Small intestine (tissue), 7 donors: ENCODE measurements around the gene KDELR3. TPM values are rescaled to one million over a fixed set of nuclear protein-coding genes. Genes with fewer than 3 reads are reported as not detected.
A peak's percentile ranks its signal among the peaks of the same experiment; 100 is the strongest.

ENCODE experiments used
- DNase-seq, 2 donors: peaks; one replicate each; pipeline versions ENCODE4 v3.0.0 to v3.0.0-alpha.2; 2013
- FAIRE-seq: peaks from 2 replicates; lab custom pipeline; 2012; peaks lifted over from hg19 to GRCh38; lab: Jason Lieb, UNC
- H3K27ac ChIP-seq, 3 donors: one replicate each; pipeline ENCODE4 v1.5.1; 2013; ENCODE audit warnings: low read length in 2 of 3, mild to moderate bottlenecking in 2 of 3, control low read depth in 1 of 3, inconsistent platforms in 1 of 3, low read depth in 1 of 3, moderate library complexity in 1 of 3
- H3K27me3 ChIP-seq, 3 donors: one replicate each; pipeline ENCODE4 v1.6.1; 2013; ENCODE audit warnings: low read length in 3 of 3, inconsistent platforms in 1 of 3; ENCODE audit not compliant: control insufficient read depth in 3 of 3, insufficient read depth in 3 of 3
- H3K36me3 ChIP-seq, 3 donors: one replicate each; pipeline ENCODE4 v1.6.1; 2013; ENCODE audit warnings: low read length in 3 of 3, inconsistent platforms in 1 of 3, low read depth in 1 of 3, mild to moderate bottlenecking in 1 of 3, moderate library complexity in 1 of 3; ENCODE audit not compliant: control insufficient read depth in 3 of 3, insufficient read depth in 2 of 3
- H3K4me1 ChIP-seq, 3 donors: one replicate each; pipeline ENCODE4 v1.6.1; 2013; ENCODE audit warnings: low read length in 2 of 3, inconsistent platforms in 1 of 3, low read depth in 1 of 3, mild to moderate bottlenecking in 1 of 3, moderate library complexity in 1 of 3; ENCODE audit not compliant: control insufficient read depth in 3 of 3, insufficient read depth in 2 of 3
- H3K4me3 ChIP-seq, 3 donors: one replicate each; pipeline ENCODE4 v1.5.1; 2013; ENCODE audit warnings: low read length in 3 of 3, control low read depth in 1 of 3, inconsistent platforms in 1 of 3, low read depth in 1 of 3, mild to moderate bottlenecking in 1 of 3, moderate library complexity in 1 of 3
- H3K9me3 ChIP-seq, 2 donors: one replicate each; pipeline ENCODE4 v1.6.1; 2013; ENCODE audit warnings: low read depth in 1 of 2, low read length in 1 of 2; ENCODE audit not compliant: control insufficient read depth in 2 of 2, insufficient read depth in 1 of 2
- whole genome bisulfite sequencing, 3 donors: extraction: QIAGEN DNeasy Blood & Tissue Kit; methylation state at CpG; one replicate each; pipeline ENCODE4 v1.1.7; 2013; 5-methylcytosine and 5-hydroxymethylcytosine counted together
- polyA plus RNA-seq, 4 donors: library from polyadenylated mRNA; stranded (reverse) in 3 of 4; unstranded in 1 of 4; fragments of 200-250 nt in 3 of 4; fragments of 120-200 nt in 1 of 4; gene quantifications; one replicate each; pipeline versions ENCODE4 v1.2.1 to v1.2.3, GENCODE V29; 2013
- donor health status: healthy with polysubstance abuse.
- donor health status: control.
- donor health status: control.
- donor health status: Bipolar disorder and iron deficiency.
- donor health status: healthy.

Gene KDELR3
- polyA plus RNA-seq, 4 donors = 6.5 to 60.6 (median 10.7) TPM

GRCh38 chr22:38487946-38488345, 20.1 kb downstream of the KDELR3 start:
- Histone ChIP-seq H3K36me3 (peaks cover 35 to 52% (median 48%) of the 10 kb centered on the region in 3 donors), H3K27me3 (no peaks in the 10 kb centered on the region), H3K4me1 (peaks cover 0 to 8% (median 0%) of the 10 kb centered on the region in 3 donors), H3K27ac (no peak overlapping the region), H3K9me3 (no peaks in the 10 kb centered on the region), H3K4me3 (no peak overlapping the region)
- DNase-seq (no peak), FAIRE-seq (no peak)
- 87 to 88% (median 87%) methylated on average over 6 of the region's 6 CpGs for WGBS, 3 donors

- no peak overlapping the region for H3K27ac ChIP-seq
- WGBS, 3 donors = 94 to 96% (median 95%) methylated on average over 17 of the region's 17 CpGs
- H3K9me3 ChIP-seq = no peaks in the 10 kb centered on the region
- H3K36me3 ChIP-seq = peaks cover 29 to 54% (median 52%) of the 10 kb centered on the region in 3 donors
- DNase-seq (no peak), FAIRE-seq (no peak)
- peaks cover 0 to 8% (median 0%) of the 10 kb centered on the region in 3 donors for H3K4me1 ChIP-seq
- H3K4me3 ChIP-seq = no peak overlapping the region
- no peaks in the 10 kb centered on the region for H3K27me3 ChIP-seq
Measured at GRCh38 chr22:38489142-38489541, 21.2 kb downstream of the KDELR3 start.

DNA sequence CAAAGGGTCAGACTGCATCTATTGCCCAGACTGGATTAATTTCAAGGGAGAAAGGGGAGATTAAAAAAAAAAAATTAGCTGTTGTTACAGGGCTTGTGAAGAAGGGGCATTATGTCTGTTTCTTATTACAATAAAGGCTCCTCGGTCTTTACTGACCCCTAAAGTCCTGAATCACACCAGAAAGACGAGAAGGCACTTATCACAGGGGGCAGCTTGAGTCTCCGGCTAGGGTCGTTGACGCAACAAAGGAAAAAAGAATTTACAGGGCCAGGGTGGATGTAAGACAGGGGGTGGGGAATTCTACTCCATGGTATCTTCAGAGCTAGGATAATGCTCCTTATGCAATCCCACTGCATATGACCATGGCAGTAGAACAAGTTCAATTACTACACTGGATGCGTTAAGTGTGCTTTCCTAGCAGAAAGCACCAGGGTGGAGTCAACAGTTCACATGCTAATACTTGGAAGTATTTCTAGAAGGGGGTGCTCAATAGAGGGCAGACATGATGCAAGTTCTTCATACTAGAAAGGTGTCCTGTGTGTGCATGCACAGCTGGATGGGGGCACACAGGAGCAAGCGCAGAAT, 21.8 kb downstream of the KDELR3 start:
- H3K9me3 ChIP-seq = no peaks in the 10 kb centered on the region
- H3K4me3 ChIP-seq = no peak overlapping the region
- H3K27me3 ChIP-seq = no peaks in the 10 kb centered on the region
- peaks cover 0 to 8% (median 0%) of the 10 kb centered on the region in 3 donors for H3K4me1 ChIP-seq
- H3K36me3 ChIP-seq = peaks cover 28 to 55% (median 52%) of the 10 kb centered on the region in 3 donors
- no peak for DNase-seq
- 85 to 91% (median 89%) methylated on average over 7 of the region's 7 CpGs for WGBS, 3 donors
- no peak overlapping the region for H3K27ac ChIP-seq
- no peak for FAIRE-seq

- H3K36me3 ChIP-seq = peaks cover 27 to 64% (median 49%) of the 10 kb centered on the region in 3 donors
Measured at GRCh38 chr22:38490475-38490874, 22.6 kb downstream of the KDELR3 start.

GRCh38 chr22:38490915-38491314, 23.0 kb downstream of the KDELR3 start:
- FAIRE-seq (no peak), DNase-seq (peak; percentile 80 to 93)
- Histone ChIP-seq H3K4me3 (no peak overlapping the region), H3K4me1 (peaks cover 0 to 8% (median 0%) of the 10 kb centered on the region in 3 donors), H3K27me3 (no peaks in the 10 kb centered on the region), H3K27ac (peak overlapping the region; percentile 15 to 45 (median 27)), H3K36me3 (peaks cover 25 to 65% (median 47%) of the 10 kb centered on the region in 3 donors), H3K9me3 (no peaks in the 10 kb centered on the region)
- 35 to 63% (median 41%) methylated on average over 1 of the region's 1 CpG for WGBS, 3 donors

More at GRCh38 chr22:38490475-38490874, 22.6 kb downstream of the KDELR3 start:
- FAIRE-seq (no peak), DNase-seq (no peak)
- 35 to 56% (median 42%) methylated on average over 2 of the region's 2 CpGs for WGBS, 3 donors
- peak overlapping the region; percentile 15 to 45 (median 27) for H3K27ac ChIP-seq
- H3K9me3 ChIP-seq = no peaks in the 10 kb centered on the region
- no peaks in the 10 kb centered on the region for H3K27me3 ChIP-seq
- no peak overlapping the region for H3K4me3 ChIP-seq
- peaks cover 0 to 8% (median 0%) of the 10 kb centered on the region in 3 donors for H3K4me1 ChIP-seq

DNA sequence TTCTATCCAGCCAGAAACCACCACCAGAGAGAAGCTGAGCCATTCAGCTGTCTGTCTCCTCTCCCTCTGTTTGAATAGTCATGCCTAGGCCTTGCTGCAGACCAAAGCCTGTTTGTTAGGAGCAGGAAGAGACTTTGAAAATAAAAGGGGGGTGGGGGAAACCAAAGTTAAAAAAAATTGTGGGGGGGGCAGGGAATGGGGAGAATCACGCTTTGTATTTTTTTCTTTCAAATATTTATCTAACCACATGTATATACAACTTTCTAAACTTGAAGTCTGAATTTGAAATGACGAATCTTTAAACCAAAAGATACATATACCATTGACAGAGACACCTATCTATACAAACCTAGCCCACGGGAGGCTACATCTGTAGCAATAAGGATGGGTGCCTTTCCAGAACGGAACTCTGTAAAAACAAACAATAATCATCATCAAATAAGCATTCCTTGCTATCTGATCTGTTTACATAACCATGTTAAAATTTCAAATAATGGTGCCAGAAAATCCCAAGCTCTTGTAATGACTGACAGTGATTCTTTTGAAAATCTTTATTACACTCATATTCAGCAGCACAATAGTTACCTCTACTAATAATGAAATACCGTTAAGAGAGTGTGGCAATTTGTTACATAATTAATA, 23.9 kb downstream of the KDELR3 start:
- H3K27ac ChIP-seq = peak overlapping the region in 1 of 3 donors; percentile 6
- H3K36me3 ChIP-seq = peaks cover 24 to 64% (median 45%) of the 10 kb centered on the region in 3 donors
- no peak overlapping the region for H3K4me3 ChIP-seq
- DNase-seq (no peak), FAIRE-seq (no peak)
- WGBS, 3 donors = 56 to 63% (median 59%) methylated on average over 5 of the region's 5 CpGs
- H3K27me3 ChIP-seq = no peaks in the 10 kb centered on the region
- peaks cover 0 to 8% (median 0%) of the 10 kb centered on the region in 3 donors for H3K4me1 ChIP-seq
- H3K9me3 ChIP-seq = no peaks in the 10 kb centered on the region

GRCh38 chr22:38494498-38494897, 26.6 kb downstream of the KDELR3 start:
- Histone ChIP-seq H3K4me3 (no peak overlapping the region), H3K9me3 (no peaks in the 10 kb centered on the region), H3K27ac (no peak overlapping the region), H3K4me1 (peaks cover 0 to 8% (median 0%) of the 10 kb centered on the region in 3 donors), H3K27me3 (no peaks in the 10 kb centered on the region), H3K36me3 (peaks cover 28 to 63% (median 43%) of the 10 kb centered on the region in 3 donors)
- DNase-seq (no peak), FAIRE-seq (no peak)
- WGBS, 3 donors = 52 to 78% (median 57%) methylated on average over 2 of the region's 2 CpGs

DNA sequence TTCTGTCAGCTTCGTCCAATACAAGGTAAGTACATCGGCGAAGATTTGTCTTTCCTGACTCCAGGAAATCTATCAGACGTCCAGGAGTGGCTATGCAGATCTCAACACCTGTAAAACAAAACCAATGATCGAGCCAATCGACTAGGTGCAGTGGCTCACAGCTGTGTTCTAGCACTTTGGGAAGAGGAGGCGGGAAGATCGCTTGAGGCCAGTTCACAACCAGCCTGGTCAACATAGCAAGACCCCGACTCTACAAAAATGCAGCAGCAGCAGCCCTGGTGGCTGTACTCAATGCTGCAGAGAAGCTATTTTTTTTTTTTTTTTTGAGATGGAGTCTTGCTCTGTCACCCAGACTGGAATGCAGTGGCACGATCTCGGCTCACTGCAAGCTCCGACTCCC, 27.0 kb downstream of the KDELR3 start:
- FAIRE-seq = no peak
- no peak overlapping the region for H3K27ac ChIP-seq
- H3K4me3 ChIP-seq = no peak overlapping the region
- WGBS, 3 donors = 89 to 95% (median 93%) methylated on average over 12 of the region's 12 CpGs
- H3K9me3 ChIP-seq = no peaks in the 10 kb centered on the region
- peaks cover 0 to 8% (median 0%) of the 10 kb centered on the region in 3 donors for H3K4me1 ChIP-seq
- DNase-seq = no peak
- H3K27me3 ChIP-seq = no peaks in the 10 kb centered on the region
- peaks cover 24 to 62% (median 38%) of the 10 kb centered on the region in 3 donors for H3K36me3 ChIP-seq
